Loucy (cell line): Measurements from ENCODE around the gene OCIAD1.
"Not testable (repeated sequence)": the region's sequence is repeated elsewhere in the genome, so short reads cannot be mapped to it uniquely, and the experiment has no call there.

Source experiments
- H2AFZ ChIP-seq: fragments of 200-600 bp; sonication (generic); 2 replicates; pipeline ENCODE4 v1.6.0; 2016; ENCODE audit warnings: antibody characterized with exemption, mild to moderate bottlenecking, low read length, moderate library complexity
- H3F3A ChIP-seq: fragments of 200-600 bp; 2 replicates; pipeline ENCODE4 v1.6.0; 2016; ENCODE audit warnings: antibody characterized with exemption, low read depth, mild to moderate bottlenecking
- H3K27me3 ChIP-seq: fragments of 200-600 bp; sonication (generic); 2 replicates; pipeline ENCODE4 v1.6.1; 2014; ENCODE audit warnings: low read length, mild to moderate bottlenecking; ENCODE audit not compliant: insufficient read depth, poor library complexity, severe bottlenecking
- H3K36me3 ChIP-seq: fragments of 200-600 bp; sonication (generic); 2 replicates; pipeline ENCODE4 v1.6.1; 2016; ENCODE audit warnings: low read length; ENCODE audit not compliant: insufficient read depth
- H3K4me1 ChIP-seq: fragments of 200-600 bp; sonication (generic); 2 replicates; pipeline ENCODE4 v1.5.1; 2014; ENCODE audit warnings: low read length, mild to moderate bottlenecking; ENCODE audit not compliant: insufficient read depth, poor library complexity, severe bottlenecking
- H3K4me2 ChIP-seq: fragments of 200-600 bp; sonication (generic); 2 replicates; pipeline ENCODE4 v1.6.0; 2014; ENCODE audit warnings: antibody characterized with exemption, low read length, low read depth, mild to moderate bottlenecking; ENCODE audit not compliant: poor library complexity, severe bottlenecking
- H3K4me3 ChIP-seq: fragments of 200-600 bp; sonication (generic); 2 replicates; pipeline ENCODE4 v1.5.1; 2014; ENCODE audit warnings: low read length, mild to moderate bottlenecking, mixed read lengths; ENCODE audit not compliant: poor library complexity, severe bottlenecking
- H3K79me2 ChIP-seq: fragments of 200-600 bp; sonication (generic); 2 replicates; pipeline ENCODE4 v1.6.1; 2014; ENCODE audit warnings: low read length; ENCODE audit not compliant: insufficient read depth
- H3K9ac ChIP-seq: fragments of 200-600 bp; sonication (generic); 2 replicates; pipeline ENCODE4 v1.6.0; 2014; ENCODE audit warnings: mild to moderate bottlenecking, low read depth, low read length, moderate library complexity; ENCODE audit not compliant: poor library complexity, severe bottlenecking
- H3K9me2 ChIP-seq: fragments of 200-600 bp; sonication (generic); replicated peaks from 2 replicates; pipeline ENCODE4 v1.6.1; 2016; ENCODE audit warnings: low read depth, low read length, mixed read lengths
- H3K9me3 ChIP-seq: fragments of 200-600 bp; sonication (generic); 2 replicates; pipeline ENCODE4 v1.6.1; 2014; ENCODE audit warnings: mild to moderate bottlenecking, antibody characterized with exemption, low read length, low read depth; ENCODE audit not compliant: insufficient read depth
- H4K20me1 ChIP-seq: fragments of 200-600 bp; sonication (generic); 2 replicates; pipeline ENCODE4 v1.6.0; 2014; ENCODE audit warnings: antibody characterized with exemption, low read length, mild to moderate bottlenecking; ENCODE audit not compliant: insufficient read depth, poor library complexity, severe bottlenecking
- EZH2phosphoT487 ChIP-seq: fragments of 200-600 bp; IDR thresholded peaks from 2 replicates; pipeline ENCODE4 v1.6.1; 2018; ENCODE audit warnings: antibody characterized with exemption, mild to moderate bottlenecking, moderate library complexity, borderline replicate concordance
- TF ChIP-seq, protein P1 (sequence below): fragments of 200-600 bp; sonication (generic); conservative IDR thresholded peaks from 2 replicates; pipeline ENCODE4 v1.5.1; 2014; ENCODE audit warnings: mild to moderate bottlenecking, antibody characterized with exemption, low read length

The OCIAD1 gene

DNA sequence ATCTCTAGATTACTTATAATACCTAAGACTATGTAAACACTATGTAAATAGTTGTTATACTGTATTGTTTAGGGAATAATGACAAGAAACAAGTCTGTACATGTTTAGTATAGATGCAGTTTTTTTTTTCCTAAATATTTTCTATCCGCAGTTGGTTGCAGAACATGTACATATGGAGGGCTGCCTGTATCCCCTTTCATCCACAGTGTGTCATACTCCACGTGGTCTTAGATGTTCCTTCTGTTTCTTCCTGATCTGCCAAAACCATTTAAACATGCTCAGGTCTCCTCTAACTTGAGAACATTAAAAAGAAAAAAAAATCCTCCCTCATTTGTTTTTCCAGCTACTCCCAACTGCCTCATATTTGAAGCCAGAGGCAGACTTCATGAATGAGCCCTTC lies 14.0 kb downstream of the OCIAD1 start:
- Histone ChIP-seq H4K20me1 (peaks cover 28% of the 10 kb centered on the region), H3K9me2 (no peaks in the 10 kb centered on the region), H3K9me3 (no peaks in the 10 kb centered on the region), H3K4me3 (no peak overlapping the region), H3K36me3 (peaks cover 61% of the 10 kb centered on the region), H3F3A (no peaks in the 10 kb centered on the region), H3K9ac (no peak overlapping the region), H3K79me2 (peaks cover 46% of the 10 kb centered on the region; the same call in 1 of the 2 replicates), H3K4me1 (no peaks in the 10 kb centered on the region), H2AFZ (no peak overlapping the region), H3K27me3 (no peaks in the 10 kb centered on the region), H3K4me2 (no peak overlapping the region)
- TF ChIP-seq EZH2phosphoT487, result no peak

DNA sequence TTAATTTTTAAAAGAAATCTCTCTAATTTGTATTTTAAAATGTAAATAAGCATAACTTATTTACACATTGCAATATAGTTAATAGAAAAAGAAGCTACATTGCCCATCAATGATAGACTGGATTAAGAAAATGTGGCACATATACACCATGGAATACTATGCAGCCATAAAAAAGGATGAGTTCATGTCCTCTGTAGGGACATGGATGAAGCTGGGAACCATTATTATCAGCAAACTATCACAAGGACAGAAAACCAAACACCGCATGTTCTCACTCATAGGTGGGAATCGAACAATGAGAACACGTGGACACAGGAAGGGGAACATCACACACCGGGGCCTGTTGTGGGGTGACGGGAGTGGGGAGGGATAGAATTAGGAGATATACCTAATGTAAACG lies 17.9 kb downstream of the OCIAD1 start:
- H3F3A ChIP-seq, H3K4me1 ChIP-seq, H3K4me2 ChIP-seq, H3K9me2 ChIP-seq, H2AFZ ChIP-seq, H3K4me3 ChIP-seq, H3K9ac ChIP-seq, H3K9me3 ChIP-seq, H4K20me1 ChIP-seq, H3K27me3 ChIP-seq: not testable (repeated sequence)
- peaks cover 17% of the 10 kb centered on the region; the same call in 1 of the 2 replicates for H3K79me2 ChIP-seq
- H3K36me3 ChIP-seq, result peaks cover 71% of the 10 kb centered on the region

DNA sequence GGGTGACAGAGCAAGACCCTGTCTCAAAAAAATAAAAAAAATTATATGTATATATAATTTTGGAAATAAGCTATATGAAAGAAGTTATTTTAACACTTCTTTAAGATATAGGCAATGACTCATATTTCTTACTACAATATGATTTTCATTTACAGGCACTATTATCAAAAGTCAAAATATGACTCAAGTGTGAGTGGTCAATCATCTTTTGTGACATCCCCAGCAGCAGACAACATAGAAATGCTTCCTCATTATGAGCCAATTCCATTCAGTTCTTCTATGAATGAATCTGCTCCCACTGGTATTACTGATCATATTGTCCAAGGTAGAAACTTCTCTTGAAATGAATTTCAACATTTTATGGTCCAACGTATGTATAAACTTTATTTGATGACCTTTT lies 20.8 kb downstream of the OCIAD1 start:
- H2AFZ ChIP-seq, result no peak overlapping the region
- TF ChIP-seq, protein P1, sequence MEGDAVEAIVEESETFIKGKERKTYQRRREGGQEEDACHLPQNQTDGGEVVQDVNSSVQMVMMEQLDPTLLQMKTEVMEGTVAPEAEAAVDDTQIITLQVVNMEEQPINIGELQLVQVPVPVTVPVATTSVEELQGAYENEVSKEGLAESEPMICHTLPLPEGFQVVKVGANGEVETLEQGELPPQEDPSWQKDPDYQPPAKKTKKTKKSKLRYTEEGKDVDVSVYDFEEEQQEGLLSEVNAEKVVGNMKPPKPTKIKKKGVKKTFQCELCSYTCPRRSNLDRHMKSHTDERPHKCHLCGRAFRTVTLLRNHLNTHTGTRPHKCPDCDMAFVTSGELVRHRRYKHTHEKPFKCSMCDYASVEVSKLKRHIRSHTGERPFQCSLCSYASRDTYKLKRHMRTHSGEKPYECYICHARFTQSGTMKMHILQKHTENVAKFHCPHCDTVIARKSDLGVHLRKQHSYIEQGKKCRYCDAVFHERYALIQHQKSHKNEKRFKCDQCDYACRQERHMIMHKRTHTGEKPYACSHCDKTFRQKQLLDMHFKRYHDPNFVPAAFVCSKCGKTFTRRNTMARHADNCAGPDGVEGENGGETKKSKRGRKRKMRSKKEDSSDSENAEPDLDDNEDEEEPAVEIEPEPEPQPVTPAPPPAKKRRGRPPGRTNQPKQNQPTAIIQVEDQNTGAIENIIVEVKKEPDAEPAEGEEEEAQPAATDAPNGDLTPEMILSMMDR, result no peak
- TF ChIP-seq EZH2phosphoT487, result no peak
- peaks cover 7% of the 10 kb centered on the region for H4K20me1 ChIP-seq
- no peaks in the 10 kb centered on the region for H3K9me2 ChIP-seq
- peaks cover 58% of the 10 kb centered on the region; the same call in 1 of the 2 replicates for H3K36me3 ChIP-seq
- H3K4me1 ChIP-seq, result no peaks in the 10 kb centered on the region
- H3K27me3 ChIP-seq, result no peaks in the 10 kb centered on the region
- no peak overlapping the region for H3K9ac ChIP-seq
- no peak overlapping the region for H3K4me3 ChIP-seq
- H3F3A ChIP-seq, result no peaks in the 10 kb centered on the region
- H3K4me2 ChIP-seq, result no peak overlapping the region
- peaks cover 12% of the 10 kb centered on the region; the same call in 1 of the 2 replicates for H3K79me2 ChIP-seq
- no peaks in the 10 kb centered on the region for H3K9me3 ChIP-seq

DNA sequence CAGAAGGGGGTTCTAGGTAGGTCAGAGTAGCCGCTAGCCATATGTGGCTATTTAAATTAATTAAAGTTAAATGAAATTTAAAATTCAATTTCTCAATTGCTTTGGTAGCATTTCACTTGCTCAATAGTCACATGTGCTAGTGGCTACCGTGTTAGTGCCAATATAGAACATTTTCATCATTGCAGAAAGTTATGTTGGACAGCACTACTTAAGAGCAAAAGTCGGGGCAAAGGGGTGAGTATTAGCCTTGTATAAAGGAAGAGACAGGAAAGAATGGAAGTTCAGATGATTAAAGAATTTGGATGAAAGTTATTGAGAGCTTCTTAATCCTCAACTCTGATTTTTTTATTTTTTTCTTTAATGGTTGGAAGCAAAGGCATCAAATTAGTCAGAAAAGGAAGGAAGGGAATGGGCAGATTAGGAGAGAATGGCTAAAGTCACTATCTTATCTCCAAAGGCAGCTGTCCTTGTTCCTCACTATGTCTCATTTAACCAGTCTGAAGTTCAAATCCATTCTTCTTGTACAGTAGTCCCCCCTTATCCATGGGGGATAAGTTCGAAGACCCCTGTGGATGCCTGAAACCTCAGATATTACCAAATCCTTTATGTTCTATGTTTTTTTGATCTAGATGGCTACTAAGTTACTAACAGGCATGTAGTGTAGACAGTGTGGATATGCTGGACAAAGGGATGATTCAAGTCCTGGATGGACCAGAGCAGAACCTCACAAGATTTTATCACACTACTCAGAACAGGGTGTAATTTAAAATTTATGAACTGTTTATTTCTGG lies 22.9 kb downstream of the OCIAD1 start:
- H3K9me2 ChIP-seq, result no peaks in the 10 kb centered on the region
- no peak overlapping the region for H3K4me2 ChIP-seq
- H3K4me1 ChIP-seq, result no peaks in the 10 kb centered on the region
- no peaks in the 10 kb centered on the region for H3K27me3 ChIP-seq
- H3K79me2 ChIP-seq, result no peaks in the 10 kb centered on the region
- H3K4me3 ChIP-seq, result no peak overlapping the region
- peaks cover 49% of the 10 kb centered on the region; the same call in 1 of the 2 replicates for H3K36me3 ChIP-seq
- H3F3A ChIP-seq, result no peaks in the 10 kb centered on the region
- H4K20me1 ChIP-seq, result no peaks in the 10 kb centered on the region
- no peak overlapping the region for H2AFZ ChIP-seq
- H3K9me3 ChIP-seq, result no peaks in the 10 kb centered on the region
- TF ChIP-seq EZH2phosphoT487, result no peak
- TF ChIP-seq, protein P1, result no peak
- no peak overlapping the region for H3K9ac ChIP-seq
